Common myeloid progenitor, CD34-positive (primary cell): ENCODE measurements around the gene DNAH11.
A peak's percentile ranks its signal among the peaks of the same experiment; 100 is the strongest.

Experiments
- CTCF ChIA-PET: fragments of 350-600 bp; sonication (Branson Sonifier 250); formaldehyde crosslinking; loops from one replicate; lab custom pipeline; 2021; ENCODE audit warnings: antibody characterized with exemption; lab: Charles Lee
- POLR2A ChIA-PET: fragments of 350-600 bp; sonication (Branson Sonifier 250); formaldehyde crosslinking; loops from one replicate; lab custom pipeline; 2021; ENCODE audit warnings: antibody characterized with exemption; lab: Charles Lee
- DNase-seq, 3 donors: peaks; one replicate each; pipeline versions ENCODE4 v3.0.0 to v3.0.0-alpha.2; 2013
- H3K27ac ChIP-seq, 2 experiments: 1 replicate in 1 of 2; 2 replicates in 1 of 2; pipeline ENCODE4 v1.7.0; 2013; ENCODE audit warnings: inconsistent platforms in 2 of 2, low read length in 2 of 2, mild to moderate bottlenecking in 2 of 2, low read depth in 1 of 2, moderate library complexity in 1 of 2; ENCODE audit not compliant: severe bottlenecking in 2 of 2, insufficient read depth in 1 of 2, poor library complexity in 1 of 2
- H3K27me3 ChIP-seq, 5 experiments: replicated peaks in 2 of 5; 1 replicate in 3 of 5; 2 replicates in 2 of 5; pipeline versions ENCODE4 v1.6.1 to v1.7.0; 2013; ENCODE audit warnings: low read length in 4 of 5, mild to moderate bottlenecking in 2 of 5, moderate library complexity in 2 of 5, inconsistent platforms in 1 of 5; ENCODE audit not compliant: insufficient read depth in 5 of 5, control insufficient read depth in 4 of 5
- H3K36me3 ChIP-seq, 4 experiments: 1 replicate in 2 of 4; 2 replicates in 2 of 4; pipeline versions ENCODE4 v1.6.1 to v1.7.0; 2013; ENCODE audit warnings: low read length in 3 of 4, control low read depth in 1 of 4, mild to moderate bottlenecking in 1 of 4; ENCODE audit not compliant: control insufficient read depth in 4 of 4, insufficient read depth in 4 of 4
- H3K4me1 ChIP-seq, 4 experiments: 1 replicate in 3 of 4; 2 replicates in 1 of 4; pipeline versions ENCODE4 v1.6.1 to v1.7.1; 2013; ENCODE audit warnings: low read length in 3 of 4, mild to moderate bottlenecking in 3 of 4, control low read depth in 1 of 4, inconsistent platforms in 1 of 4, moderate library complexity in 1 of 4; ENCODE audit not compliant: control insufficient read depth in 4 of 4, insufficient read depth in 4 of 4; ENCODE audit errors: control extremely low read depth in 1 of 4
- H3K4me3 ChIP-seq, 7 experiments: 1 replicate in 4 of 7; 2 replicates in 3 of 7; pipeline versions ENCODE4 v1.5.1 to v1.7.0; 2013; ENCODE audit warnings: mild to moderate bottlenecking in 7 of 7, low read length in 6 of 7, moderate library complexity in 6 of 7, inconsistent platforms in 2 of 7, low read depth in 2 of 7, control low read depth in 1 of 7; ENCODE audit not compliant: insufficient read depth in 4 of 7, control insufficient read depth in 1 of 7; ENCODE audit errors: extremely low read depth in 1 of 7
- H3K9me3 ChIP-seq, 5 experiments: 1 replicate in 4 of 5; 2 replicates in 1 of 5; pipeline versions ENCODE4 v1.6.1 to v1.7.1; 2013; ENCODE audit warnings: low read length in 4 of 5, mild to moderate bottlenecking in 2 of 5, inconsistent platforms in 1 of 5, low read depth in 1 of 5, moderate library complexity in 1 of 5; ENCODE audit not compliant: control insufficient read depth in 4 of 5, insufficient read depth in 2 of 5; ENCODE audit errors: control extremely low read depth in 1 of 5
- WGBS: methylation state at CpG from one replicate; pipeline ENCODE4 v1.1.5; 2013; ENCODE audit not compliant: insufficient coverage; 5-methylcytosine and 5-hydroxymethylcytosine counted together

DNAH11 gene

GRCh38 chr7:21912305-21912704 lies 369.5 kb downstream of the DNAH11 start:
- Histone ChIP-seq H3K4me1 (peaks cover 0 to 16% (median 11%) of the 10 kb centered on the region in 4 experiments), H3K27me3 (no peaks in the 10 kb centered on the region), H3K36me3 (peaks cover 16 to 78% (median 62%) of the 10 kb centered on the region in 4 experiments), H3K9me3 (no peaks in the 10 kb centered on the region), H3K4me3 (no peak overlapping the region), H3K27ac (no peak overlapping the region)
- CTCF ChIA-PET = interaction anchor here (0.9 to 2.0 kb wide), 2 partner anchors 8 to 11 kb away, joined by 3 to 10 read pairs; no protein-coding TSS in a partner anchor
- 98% methylated on average over 7 of the region's 7 CpGs for WGBS
- POLR2A ChIA-PET = no interaction called here
- DNase-seq = no peak

- CTCF ChIA-PET = interaction anchor here (0.8 to 1.5 kb wide), 2 partner anchors 11 to 32 kb away, joined by 3 to 4 read pairs; partner anchors contain the start of gene CDCA7L
Measured at GRCh38 chr7:21912931-21913780, 370.3 kb downstream of the DNAH11 start.

GRCh38 chr7:21914671-21915070 lies 371.8 kb downstream of the DNAH11 start:
- Histone ChIP-seq H3K27me3 (no peaks in the 10 kb centered on the region), H3K27ac (no peak overlapping the region), H3K36me3 (peaks cover 11 to 56% (median 42%) of the 10 kb centered on the region in 4 experiments), H3K4me3 (no peak overlapping the region), H3K9me3 (no peaks in the 10 kb centered on the region), H3K4me1 (peaks cover 0 to 16% (median 11%) of the 10 kb centered on the region in 4 experiments)
- ChIA-PET POLR2A (no interaction called here), CTCF (interaction anchor here (0.9 to 1.5 kb wide), 4 partner anchors 9 to 32 kb away, joined by 3 to 5 read pairs (median 4); no protein-coding TSS in a partner anchor)
- 100% methylated on average over 4 of the region's 5 CpGs for WGBS
- no peak for DNase-seq

More at GRCh38 chr7:21912931-21913780, 370.3 kb downstream of the DNAH11 start:
- POLR2A ChIA-PET = no interaction called here
- Histone ChIP-seq H3K9me3 (no peaks in the 10 kb centered on the region), H3K4me1 (peaks cover 0 to 16% (median 11%) of the 10 kb centered on the region in 4 experiments), H3K36me3 (peaks cover 16 to 70% (median 55%) of the 10 kb centered on the region in 4 experiments), H3K4me3 (no peak overlapping the region), H3K27ac (peak overlapping the region in 1 of 2 experiments; percentile 32), H3K27me3 (no peaks in the 10 kb centered on the region)
- peak in 2 of 3 donors; percentile 5 to 32 for DNase-seq
- WGBS = 21% methylated on average over 2 of the region's 8 CpGs

- Histone ChIP-seq H3K27ac (no peak overlapping the region), H3K4me3 (no peak overlapping the region), H3K27me3 (no peaks in the 10 kb centered on the region), H3K36me3 (peaks cover 10 to 52% (median 38%) of the 10 kb centered on the region in 4 experiments), H3K9me3 (no peaks in the 10 kb centered on the region), H3K4me1 (peaks cover 0 to 16% (median 11%) of the 10 kb centered on the region in 4 experiments)
- WGBS = 96% methylated on average over 2 of the region's 3 CpGs
- ChIA-PET POLR2A (no interaction called here), CTCF (interaction anchor here (0.9 to 1.5 kb wide), 4 partner anchors 10 to 32 kb away, joined by 3 to 5 read pairs (median 4); no protein-coding TSS in a partner anchor)
- no peak for DNase-seq
Measured at GRCh38 chr7:21915140-21915539, 372.3 kb downstream of the DNAH11 start.

GRCh38 chr7:21916176-21916575 lies 373.3 kb downstream of the DNAH11 start:
- Histone ChIP-seq H3K27me3 (no peaks in the 10 kb centered on the region), H3K36me3 (peaks cover 10 to 46% (median 35%) of the 10 kb centered on the region in 4 experiments), H3K4me3 (no peak overlapping the region), H3K27ac (no peak overlapping the region), H3K4me1 (peaks cover 6 to 16% (median 11%) of the 10 kb centered on the region in 4 experiments), H3K9me3 (no peaks in the 10 kb centered on the region)
- ChIA-PET POLR2A (no interaction called here), CTCF (no interaction called here)
- DNase-seq = no peak
- 92% methylated on average over 4 of the region's 7 CpGs for WGBS

GRCh38 chr7:21916629-21917028 lies 373.8 kb downstream of the DNAH11 start:
- DNase-seq = no peak
- WGBS = 50% methylated on average over 1 of the region's 5 CpGs
- Histone ChIP-seq H3K4me3 (no peak overlapping the region), H3K4me1 (peaks cover 6 to 16% (median 11%) of the 10 kb centered on the region in 4 experiments), H3K27me3 (no peaks in the 10 kb centered on the region), H3K27ac (no peak overlapping the region), H3K36me3 (peaks cover 10 to 43% (median 32%) of the 10 kb centered on the region in 4 experiments), H3K9me3 (no peaks in the 10 kb centered on the region)
- ChIA-PET CTCF (no interaction called here), POLR2A (no interaction called here)

GRCh38 chr7:21918216-21918615 lies 375.4 kb downstream of the DNAH11 start:
- DNase-seq = no peak
- Histone ChIP-seq H3K9me3 (no peaks in the 10 kb centered on the region), H3K4me1 (peaks cover 4 to 8% (median 5%) of the 10 kb centered on the region in 4 experiments), H3K27ac (no peak overlapping the region), H3K36me3 (peaks cover 10 to 34% (median 27%) of the 10 kb centered on the region in 4 experiments), H3K27me3 (no peaks in the 10 kb centered on the region), H3K4me3 (no peak overlapping the region)
- CTCF ChIA-PET = no interaction called here
- POLR2A ChIA-PET = no interaction called here
- 100% methylated on average over 2 of the region's 2 CpGs for WGBS
